ENCODE results near the gene HAPLN2. TPM values are rescaled to one million over a fixed set of nuclear protein-coding genes. Genes with fewer than 3 reads are reported as not detected.
A peak's percentile ranks its signal among the peaks of the same experiment; 100 is the strongest.

Gene HAPLN2
- total RNA-seq, 4 donors from 2014 or later: 0.13 to 3.0 (median 1.2) TPM

- TF ChIP-seq, protein P1, sequence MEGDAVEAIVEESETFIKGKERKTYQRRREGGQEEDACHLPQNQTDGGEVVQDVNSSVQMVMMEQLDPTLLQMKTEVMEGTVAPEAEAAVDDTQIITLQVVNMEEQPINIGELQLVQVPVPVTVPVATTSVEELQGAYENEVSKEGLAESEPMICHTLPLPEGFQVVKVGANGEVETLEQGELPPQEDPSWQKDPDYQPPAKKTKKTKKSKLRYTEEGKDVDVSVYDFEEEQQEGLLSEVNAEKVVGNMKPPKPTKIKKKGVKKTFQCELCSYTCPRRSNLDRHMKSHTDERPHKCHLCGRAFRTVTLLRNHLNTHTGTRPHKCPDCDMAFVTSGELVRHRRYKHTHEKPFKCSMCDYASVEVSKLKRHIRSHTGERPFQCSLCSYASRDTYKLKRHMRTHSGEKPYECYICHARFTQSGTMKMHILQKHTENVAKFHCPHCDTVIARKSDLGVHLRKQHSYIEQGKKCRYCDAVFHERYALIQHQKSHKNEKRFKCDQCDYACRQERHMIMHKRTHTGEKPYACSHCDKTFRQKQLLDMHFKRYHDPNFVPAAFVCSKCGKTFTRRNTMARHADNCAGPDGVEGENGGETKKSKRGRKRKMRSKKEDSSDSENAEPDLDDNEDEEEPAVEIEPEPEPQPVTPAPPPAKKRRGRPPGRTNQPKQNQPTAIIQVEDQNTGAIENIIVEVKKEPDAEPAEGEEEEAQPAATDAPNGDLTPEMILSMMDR (IDR thresholded peaks at IDR 0.05): no peak
- no peak for TF ChIP-seq POLR2AphosphoS5 (IDR thresholded peaks at IDR 0.05)
- no peak for TF ChIP-seq POLR2A (IDR thresholded peaks at IDR 0.05)
- TF ChIP-seq EP300 (IDR thresholded peaks at IDR 0.05): no peak
- 2 to 4% methylated on average over 10 to 13 of the region's 55 CpGs for WGBS, 2 donors (ENCODE audit: low coverage in 1 of 2)
- peak overlapping the region in 2 of 4 donors; percentile 12 to 72 for H3K27ac ChIP-seq
- peaks cover 78% of the 10 kb centered on the region for H3K27me3 ChIP-seq
- peak overlapping the region; percentile 8 to 48 for H3K4me3 ChIP-seq
- H3K9me3 ChIP-seq: no peaks in the 10 kb centered on the region
- peaks cover 0 to 31% (median 22%) of the 10 kb centered on the region in 3 donors for H3K4me1 ChIP-seq
- ATAC-seq: no peak
- H3K36me3 ChIP-seq: no peaks in the 10 kb centered on the region
Observed at GRCh38 chr1:156624814-156625435, 5.7 kb downstream of the HAPLN2 start.

DNA sequence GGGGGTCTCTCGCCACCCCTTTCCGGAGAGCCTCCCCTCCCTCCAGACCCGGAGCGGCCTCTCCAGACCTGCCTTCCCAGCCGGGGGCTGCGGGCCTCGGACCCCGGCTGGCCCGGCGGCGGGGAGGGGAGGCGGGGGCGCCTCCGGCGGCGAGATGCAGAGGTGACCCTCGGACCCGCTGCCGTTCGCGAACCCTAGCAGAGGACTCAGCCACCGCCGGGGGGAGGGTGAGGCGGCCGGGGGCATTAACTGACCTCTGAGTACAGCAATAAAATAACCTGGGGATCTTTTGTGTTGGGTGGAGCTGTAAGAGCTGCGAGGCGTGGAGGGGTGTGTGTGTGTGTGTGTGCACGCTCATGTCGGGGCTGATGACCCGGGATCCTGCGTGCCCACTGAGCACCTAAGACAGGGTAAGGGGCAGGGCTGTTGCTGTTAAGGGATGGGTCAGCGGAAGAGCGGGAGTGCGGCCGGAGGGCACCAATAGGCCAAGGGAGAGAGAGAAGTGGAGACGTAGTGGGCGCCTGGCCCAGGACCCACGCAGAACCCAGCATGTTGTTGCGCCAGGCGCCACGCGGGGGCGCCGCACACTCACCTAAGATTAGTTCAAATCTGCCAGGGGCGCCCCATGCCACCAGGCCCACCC is 6.3 kb downstream of the HAPLN2 start:
- Histone ChIP-seq H3K27ac (peak overlapping the region in 1 of 4 donors; percentile 72), H3K36me3 (no peaks in the 10 kb centered on the region)
- 0 to 3% methylated on average over 8 to 21 of the region's 45 CpGs for WGBS, 2 donors (ENCODE audit: low coverage in 1 of 2)

GRCh38 chr1:156626079-156626438 is 6.8 kb downstream of the HAPLN2 start:
- Histone ChIP-seq H3K36me3 (no peaks in the 10 kb centered on the region), H3K4me3 (peak overlapping the region in 1 of 2 donors; percentile 48), H3K27ac (no peak overlapping the region), H3K4me1 (peaks cover 0 to 31% (median 22%) of the 10 kb centered on the region in 3 donors), H3K27me3 (peaks cover 89% of the 10 kb centered on the region), H3K9me3 (no peaks in the 10 kb centered on the region)
- 42 to 47% methylated on average over 4 of the region's 4 CpGs for WGBS, 2 donors (ENCODE audit: low coverage in 1 of 2)
- no peak for ATAC-seq
- TF ChIP-seq POLR2AphosphoS5 (IDR thresholded peaks at IDR 0.05) (no peak), EP300 (IDR thresholded peaks at IDR 0.05) (no peak), POLR2A (IDR thresholded peaks at IDR 0.05) (no peak)
- TF ChIP-seq, protein P1 (IDR thresholded peaks at IDR 0.05): no peak

More for the DNA sequence above, 6.3 kb downstream of the HAPLN2 start:
- ATAC-seq: peak; percentile 58
- Histone ChIP-seq H3K4me3 (peak overlapping the region; percentile 5 to 48), H3K4me1 (peaks cover 0 to 31% (median 22%) of the 10 kb centered on the region in 3 donors), H3K9me3 (no peaks in the 10 kb centered on the region), H3K27me3 (peaks cover 84% of the 10 kb centered on the region)
- no peak for TF ChIP-seq POLR2AphosphoS5 (IDR thresholded peaks at IDR 0.05)
- TF ChIP-seq EP300 (IDR thresholded peaks at IDR 0.05): no peak
- TF ChIP-seq, protein P1 (IDR thresholded peaks at IDR 0.05): peak; percentile 74 to 84 (median 78)

DNA sequence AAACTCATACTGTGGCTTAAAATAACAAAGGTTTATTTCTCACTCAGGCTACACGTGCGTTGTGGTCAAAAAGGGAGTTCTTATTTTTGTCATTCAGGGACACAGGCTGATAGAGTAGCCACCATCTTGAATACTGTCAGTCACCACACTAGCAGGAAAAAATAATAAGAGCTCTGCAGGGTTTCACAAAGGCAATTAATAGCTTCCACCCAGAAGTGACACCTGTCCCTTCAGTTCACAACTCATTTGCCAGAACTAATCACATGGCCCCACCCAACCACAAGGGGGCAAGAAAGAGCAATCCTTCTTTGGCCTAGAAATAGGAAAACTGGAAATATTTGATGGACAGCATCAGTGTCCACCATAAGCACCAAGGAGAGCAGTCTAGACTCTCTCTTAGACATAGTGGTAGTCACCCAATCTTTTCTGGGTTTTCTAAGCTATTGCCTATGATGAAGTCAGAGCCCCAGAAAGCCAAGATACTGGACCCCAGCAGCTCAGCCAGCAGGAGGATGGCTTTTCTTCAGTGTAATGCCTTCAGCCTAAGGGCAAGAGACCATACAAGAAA is 8.2 kb downstream of the HAPLN2 start:
- ATAC-seq: no peak
- H3K9me3 ChIP-seq: no peaks in the 10 kb centered on the region
- H3K4me3 ChIP-seq: no peak overlapping the region
- peaks cover 0 to 31% (median 22%) of the 10 kb centered on the region in 3 donors for H3K4me1 ChIP-seq
- no peak for TF ChIP-seq POLR2A (IDR thresholded peaks at IDR 0.05)
- TF ChIP-seq, protein P1 (IDR thresholded peaks at IDR 0.05): peak; percentile 30 to 67 (median 56)
- H3K27ac ChIP-seq: no peak overlapping the region
- 61 to 100% methylated on average over 1 to 2 of the region's 2 CpGs for WGBS, 2 donors (ENCODE audit: low coverage in 1 of 2)
- H3K36me3 ChIP-seq: no peaks in the 10 kb centered on the region
- peaks cover 98% of the 10 kb centered on the region for H3K27me3 ChIP-seq

Measured in gastroesophageal sphincter (tissue), 4 donors.